Measurements from ENCODE around the gene IVD. TPM values are rescaled to one million over a fixed set of nuclear protein-coding genes. Genes with fewer than 3 reads are reported as not detected.

The IVD gene
- total RNA-seq, 1 donor from 2014 or later, result 44.3 TPM

GRCh38 chr15:40358471-40359353 is 46.9 kb upstream of the IVD start:
- peak overlapping the region; percentile 87 for H3K27ac Mint-ChIP-seq (ENCODE audit: unreplicated experiment)
- peaks cover 11% of the 10 kb centered on the region for H3K9me3 Mint-ChIP-seq (ENCODE audit: unreplicated experiment)
- H3K4me3 Mint-ChIP-seq (ENCODE audit: unreplicated experiment), result peak overlapping the region; percentile 91
- DNase-seq, result peak; percentile 76
- H3K27me3 Mint-ChIP-seq (ENCODE audit: unreplicated experiment), result peaks cover 20% of the 10 kb centered on the region
- H3K36me3 Mint-ChIP-seq (ENCODE audit: unreplicated experiment), result no peaks in the 10 kb centered on the region
- peaks cover 44% of the 10 kb centered on the region for H3K4me1 Mint-ChIP-seq (ENCODE audit: low read depth, unreplicated experiment)
- TF ChIP-seq, protein P1, sequence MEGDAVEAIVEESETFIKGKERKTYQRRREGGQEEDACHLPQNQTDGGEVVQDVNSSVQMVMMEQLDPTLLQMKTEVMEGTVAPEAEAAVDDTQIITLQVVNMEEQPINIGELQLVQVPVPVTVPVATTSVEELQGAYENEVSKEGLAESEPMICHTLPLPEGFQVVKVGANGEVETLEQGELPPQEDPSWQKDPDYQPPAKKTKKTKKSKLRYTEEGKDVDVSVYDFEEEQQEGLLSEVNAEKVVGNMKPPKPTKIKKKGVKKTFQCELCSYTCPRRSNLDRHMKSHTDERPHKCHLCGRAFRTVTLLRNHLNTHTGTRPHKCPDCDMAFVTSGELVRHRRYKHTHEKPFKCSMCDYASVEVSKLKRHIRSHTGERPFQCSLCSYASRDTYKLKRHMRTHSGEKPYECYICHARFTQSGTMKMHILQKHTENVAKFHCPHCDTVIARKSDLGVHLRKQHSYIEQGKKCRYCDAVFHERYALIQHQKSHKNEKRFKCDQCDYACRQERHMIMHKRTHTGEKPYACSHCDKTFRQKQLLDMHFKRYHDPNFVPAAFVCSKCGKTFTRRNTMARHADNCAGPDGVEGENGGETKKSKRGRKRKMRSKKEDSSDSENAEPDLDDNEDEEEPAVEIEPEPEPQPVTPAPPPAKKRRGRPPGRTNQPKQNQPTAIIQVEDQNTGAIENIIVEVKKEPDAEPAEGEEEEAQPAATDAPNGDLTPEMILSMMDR (IDR thresholded peaks at IDR 0.05; ENCODE audit: partially characterized antibody, unreplicated experiment), result peak; percentile 29

GRCh38 chr15:40360015-40360414 is 45.6 kb upstream of the IVD start:
- no peak overlapping the region for H3K27ac Mint-ChIP-seq (ENCODE audit: unreplicated experiment)

GRCh38 chr15:40361640-40362039 is 44.0 kb upstream of the IVD start:
- Mint-ChIP-seq H3K27ac (ENCODE audit: unreplicated experiment) (no peak overlapping the region), H3K27me3 (ENCODE audit: unreplicated experiment) (peaks cover 16% of the 10 kb centered on the region), H3K9me3 (ENCODE audit: unreplicated experiment) (peaks cover 7% of the 10 kb centered on the region)

More at GRCh38 chr15:40360015-40360414, 45.6 kb upstream of the IVD start:
- Mint-ChIP-seq H3K4me3 (ENCODE audit: unreplicated experiment) (peak overlapping the region; percentile 91), H3K9me3 (ENCODE audit: unreplicated experiment) (peaks cover 10% of the 10 kb centered on the region), H3K27me3 (ENCODE audit: unreplicated experiment) (peaks cover 14% of the 10 kb centered on the region), H3K36me3 (ENCODE audit: unreplicated experiment) (no peaks in the 10 kb centered on the region), H3K4me1 (ENCODE audit: low read depth, unreplicated experiment) (peaks cover 33% of the 10 kb centered on the region)
- TF ChIP-seq, protein P1 (IDR thresholded peaks at IDR 0.05; ENCODE audit: partially characterized antibody, unreplicated experiment), result no peak
- DNase-seq, result no peak

GRCh38 chr15:40363611-40364010 is 42.0 kb upstream of the IVD start:
- Mint-ChIP-seq H3K27ac (ENCODE audit: unreplicated experiment) (no peak overlapping the region), H3K4me1 (ENCODE audit: low read depth, unreplicated experiment) (peaks cover 16% of the 10 kb centered on the region), H3K27me3 (ENCODE audit: unreplicated experiment) (peaks cover 16% of the 10 kb centered on the region), H3K4me3 (ENCODE audit: unreplicated experiment) (no peak overlapping the region), H3K9me3 (ENCODE audit: unreplicated experiment) (peaks cover 12% of the 10 kb centered on the region), H3K36me3 (ENCODE audit: unreplicated experiment) (no peaks in the 10 kb centered on the region)
- TF ChIP-seq, protein P1 (IDR thresholded peaks at IDR 0.05; ENCODE audit: partially characterized antibody, unreplicated experiment), result no peak
- DNase-seq, result no peak

More at GRCh38 chr15:40361640-40362039, 44.0 kb upstream of the IVD start:
- Mint-ChIP-seq H3K36me3 (ENCODE audit: unreplicated experiment) (no peaks in the 10 kb centered on the region), H3K4me3 (ENCODE audit: unreplicated experiment) (no peak overlapping the region), H3K4me1 (ENCODE audit: low read depth, unreplicated experiment) (peaks cover 25% of the 10 kb centered on the region)
- DNase-seq, result no peak
- TF ChIP-seq, protein P1 (IDR thresholded peaks at IDR 0.05; ENCODE audit: partially characterized antibody, unreplicated experiment), result no peak

DNA sequence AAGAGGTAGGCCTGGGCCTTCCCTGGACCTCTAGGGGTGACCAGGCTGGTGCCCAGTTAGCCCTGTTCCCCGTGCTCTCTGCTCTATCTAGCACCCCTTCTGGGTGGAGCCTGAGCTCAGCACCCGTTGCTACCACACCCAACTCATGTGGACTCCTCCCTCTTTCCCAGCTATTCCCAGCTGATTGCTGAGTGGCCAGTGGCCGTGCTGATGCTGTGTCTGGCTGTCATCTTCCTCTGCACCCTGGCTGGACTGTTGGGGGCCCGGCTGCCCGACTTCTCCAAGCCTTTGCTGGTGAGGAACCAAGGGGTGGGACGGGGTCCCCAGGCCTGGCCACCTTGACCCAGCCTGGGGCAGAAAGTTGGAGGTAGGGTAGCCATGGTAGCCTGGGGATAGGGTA is 41.3 kb upstream of the IVD start:
- peaks cover 12% of the 10 kb centered on the region for H3K9me3 Mint-ChIP-seq (ENCODE audit: unreplicated experiment)

More for the DNA sequence above, 41.3 kb upstream of the IVD start:
- Mint-ChIP-seq H3K4me3 (ENCODE audit: unreplicated experiment) (no peak overlapping the region), H3K4me1 (ENCODE audit: low read depth, unreplicated experiment) (peaks cover 14% of the 10 kb centered on the region), H3K27ac (ENCODE audit: unreplicated experiment) (no peak overlapping the region), H3K36me3 (ENCODE audit: unreplicated experiment) (no peaks in the 10 kb centered on the region), H3K27me3 (ENCODE audit: unreplicated experiment) (peaks cover 13% of the 10 kb centered on the region)
- TF ChIP-seq, protein P1 (IDR thresholded peaks at IDR 0.05; ENCODE audit: partially characterized antibody, unreplicated experiment), result no peak
- no peak for DNase-seq
